ENCODE measurements around the gene RFC3. TPM values are rescaled to one million over a fixed set of nuclear protein-coding genes. Genes with fewer than 3 reads are reported as not detected.

RFC3 gene
- total RNA-seq, 1 donor from 2014 or later: 15.9 TPM

DNA sequence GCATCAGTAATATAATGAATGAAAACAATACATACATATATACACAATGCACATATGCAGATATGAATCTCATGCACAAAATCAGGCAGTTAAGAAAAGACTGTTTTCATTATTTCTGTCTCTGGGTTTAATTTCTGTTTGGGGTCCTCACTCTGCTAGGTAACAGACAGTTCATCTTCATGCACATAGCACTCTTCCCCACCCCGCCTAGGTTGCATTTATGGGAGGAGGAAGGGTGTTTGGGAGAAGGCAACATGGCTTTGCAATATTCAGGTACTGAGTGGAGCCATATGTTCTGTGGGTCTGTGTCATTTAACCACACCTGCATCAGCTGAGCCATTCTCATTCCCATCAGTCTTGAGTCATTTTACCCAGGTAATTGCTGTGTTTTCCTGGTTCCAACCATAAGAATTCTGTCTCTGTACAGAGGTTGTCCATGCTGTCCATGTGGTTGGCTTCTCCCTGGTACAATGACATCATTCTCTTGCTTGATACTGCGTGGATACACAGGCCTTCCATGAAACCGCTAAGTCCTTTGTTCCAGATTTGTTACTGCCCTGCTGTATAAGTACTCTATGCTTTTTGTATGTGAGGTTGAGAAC is 45.3 kb downstream of the RFC3 start:
- FAIRE-seq: no peak
- DNase-seq (ENCODE audit: low spot score in 2 of 2): no peak

DNA sequence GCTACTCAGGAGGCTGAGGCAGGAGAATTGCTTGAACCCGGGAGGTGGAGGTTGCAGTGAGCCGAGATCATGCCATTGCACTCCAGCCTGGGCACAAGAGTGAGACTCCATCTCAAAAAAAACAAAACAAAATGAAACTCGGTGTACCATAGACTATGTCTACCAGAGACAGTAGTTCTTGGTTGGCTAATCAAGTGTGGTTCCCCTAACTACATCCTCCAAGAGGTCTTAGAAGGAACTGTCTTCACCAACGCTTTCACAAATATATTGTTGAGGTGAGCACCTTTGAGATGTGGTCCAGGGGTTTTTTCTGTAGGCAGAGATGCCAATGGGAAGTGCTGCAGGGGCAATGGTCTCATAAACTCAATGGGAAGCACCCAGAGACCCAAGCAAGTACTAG is 48.0 kb downstream of the RFC3 start:
- DNase-seq (ENCODE audit: low spot score in 2 of 2): no peak
- no peak for FAIRE-seq

DNA sequence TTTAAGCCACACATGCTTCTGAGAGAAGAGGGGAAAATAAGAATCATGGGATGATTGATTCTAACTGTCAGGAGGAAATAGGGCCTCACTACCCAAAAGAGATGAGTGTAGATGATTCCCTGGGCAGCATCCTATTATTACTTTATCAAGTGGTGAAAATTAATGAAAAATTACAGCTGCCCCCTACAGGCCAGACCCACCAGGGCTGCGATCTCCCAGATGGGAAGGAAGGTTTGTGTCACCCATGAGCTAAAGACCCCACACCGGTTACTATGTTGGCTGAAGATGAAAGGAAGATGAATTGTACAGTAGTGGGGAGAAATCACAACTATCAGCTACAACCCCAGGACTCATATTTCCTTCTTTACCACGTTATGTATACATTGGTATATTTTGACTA is 49.5 kb downstream of the RFC3 start:
- DNase-seq (ENCODE audit: low spot score in 2 of 2): no peak
- FAIRE-seq: no peak

DNA sequence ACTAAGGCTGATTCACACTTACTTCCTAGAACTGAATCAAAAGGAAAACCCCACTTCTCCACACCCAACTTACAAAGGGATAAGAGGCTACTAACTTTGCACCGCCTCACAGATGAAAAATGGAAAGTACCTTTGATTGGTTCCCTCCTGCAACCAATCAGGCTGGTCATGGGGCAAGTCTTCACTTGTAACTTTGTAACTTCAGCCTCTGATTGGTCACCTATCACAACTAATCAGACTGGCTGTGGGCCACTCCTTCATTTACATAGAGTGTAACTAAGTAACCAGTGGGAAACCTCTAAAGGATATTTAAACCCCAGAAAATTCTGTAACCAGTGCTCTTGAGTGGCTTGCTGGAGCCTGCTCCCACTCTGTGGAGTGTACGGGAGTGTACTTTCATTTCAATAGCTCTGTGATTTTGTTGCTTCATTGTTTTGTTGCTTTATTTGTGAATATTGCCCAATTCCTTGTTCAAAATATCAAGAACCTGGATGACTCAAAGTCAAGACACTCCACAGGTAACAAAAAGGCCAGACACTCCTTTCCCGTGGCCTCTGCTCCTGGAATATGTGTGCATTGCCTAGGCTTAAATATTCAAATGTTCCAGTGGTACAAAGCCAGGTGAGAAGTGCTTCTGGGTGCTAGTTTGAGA is 50.5 kb downstream of the RFC3 start:
- no peak for DNase-seq (ENCODE audit: low spot score in 2 of 2)
- no peak for FAIRE-seq

DNA sequence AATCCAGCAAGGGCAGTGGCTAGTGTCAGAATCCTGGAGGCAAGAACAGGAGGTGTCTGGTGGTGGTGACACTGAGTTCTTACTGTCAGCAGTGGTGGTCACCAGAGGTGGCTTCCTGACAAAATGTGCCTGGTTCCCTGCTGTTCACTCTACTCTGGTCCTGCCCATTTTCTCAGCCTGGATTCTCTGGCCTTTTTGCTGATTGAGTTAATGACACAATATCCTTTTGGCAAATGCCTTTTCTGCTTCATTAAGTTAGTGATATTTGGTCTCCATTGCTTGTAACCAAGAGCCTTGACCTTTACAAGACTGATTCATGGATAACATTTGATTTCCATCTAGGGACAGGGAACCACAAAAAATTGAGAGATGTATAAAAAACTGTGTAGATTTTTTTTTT is 51.1 kb downstream of the RFC3 start:
- FAIRE-seq (no peak), DNase-seq (ENCODE audit: low spot score in 2 of 2) (no peak)

DNA sequence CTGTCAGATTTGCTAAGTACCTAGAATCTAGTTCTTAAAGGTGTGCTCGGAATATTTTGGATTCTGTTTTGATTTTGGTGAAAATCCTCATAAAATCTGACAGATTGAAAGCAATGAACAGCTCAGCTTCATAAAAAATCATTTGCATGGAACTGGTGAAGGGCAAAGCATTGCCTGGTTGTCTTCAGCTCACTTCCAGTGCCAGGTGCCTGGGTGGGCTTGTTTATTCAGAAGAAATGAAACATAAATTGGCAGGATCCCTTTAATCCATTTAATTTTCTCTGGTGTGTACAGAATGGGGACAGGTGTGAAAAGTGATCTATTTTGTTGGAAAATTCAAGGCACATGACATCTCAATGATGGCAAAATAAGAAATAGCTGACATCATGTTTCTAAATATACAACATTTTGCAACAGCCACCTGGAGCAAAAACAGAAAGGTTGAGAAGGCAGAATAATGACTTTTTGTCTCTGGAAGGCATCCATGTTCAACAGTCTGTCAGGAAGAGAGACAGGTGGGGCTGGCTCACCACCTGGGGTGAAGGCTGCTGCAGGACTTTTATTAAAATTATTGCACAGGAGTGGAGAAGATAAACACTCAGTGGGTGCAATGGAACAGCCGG is 52.2 kb downstream of the RFC3 start:
- DNase-seq (ENCODE audit: low spot score in 2 of 2) (no peak), FAIRE-seq (no peak)

DNA sequence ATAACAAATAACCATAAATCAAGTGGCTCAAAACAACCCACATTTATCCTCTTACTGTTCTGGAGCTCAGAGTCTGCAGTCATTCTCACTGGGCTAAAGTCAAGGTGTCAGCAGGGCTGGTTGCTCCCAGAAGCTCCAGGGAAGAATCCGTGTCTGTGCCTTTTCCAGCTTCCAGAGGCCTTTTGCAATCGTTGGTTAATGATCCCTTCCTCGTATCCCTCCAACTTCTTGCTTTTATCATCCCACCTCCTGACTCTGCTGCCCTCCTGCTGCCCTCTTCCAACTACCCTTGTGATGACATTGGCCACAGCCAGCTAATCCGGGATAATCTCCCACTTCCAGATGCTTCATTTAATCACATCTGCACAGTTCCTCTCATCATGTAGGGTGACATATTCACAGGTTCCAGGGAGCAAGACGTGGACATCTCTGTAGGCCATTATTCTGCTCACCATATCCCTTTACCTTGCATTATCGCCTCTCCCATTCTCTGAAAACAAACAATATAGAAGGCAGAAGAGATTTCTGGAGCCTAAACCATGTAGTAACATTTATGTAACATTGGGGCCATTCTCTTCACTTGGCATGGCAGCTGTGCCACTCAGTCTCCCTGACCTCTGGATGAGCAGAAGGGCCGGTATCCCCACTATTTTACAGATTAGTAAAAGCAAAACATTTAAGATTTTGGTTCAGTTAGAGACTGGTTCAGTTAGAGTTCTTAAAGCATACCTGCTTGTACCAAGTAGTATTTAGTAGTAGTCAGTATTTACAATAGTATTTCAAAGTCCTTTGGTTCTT is 53.5 kb downstream of the RFC3 start:
- FAIRE-seq (no peak), DNase-seq (ENCODE audit: low spot score in 2 of 2) (no peak)

DNA sequence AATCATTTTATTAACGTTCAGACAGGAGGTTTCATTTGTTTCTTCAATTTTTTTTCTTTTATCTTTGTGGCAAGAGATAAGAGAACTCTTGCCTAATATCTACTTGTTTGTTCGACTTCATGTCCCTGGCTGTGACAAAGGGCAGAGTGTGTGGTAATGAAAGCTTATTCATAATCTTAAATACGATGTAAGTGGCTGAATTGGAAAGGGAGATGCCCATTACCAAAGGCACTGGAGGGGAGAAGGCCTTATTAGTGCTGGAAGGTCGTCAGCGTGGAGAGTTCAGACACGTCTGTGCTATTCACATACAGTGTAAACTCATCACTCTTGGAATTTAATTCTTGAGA is 54.0 kb downstream of the RFC3 start:
- no peak for FAIRE-seq
- no peak for DNase-seq (ENCODE audit: low spot score in 2 of 2)

DNA sequence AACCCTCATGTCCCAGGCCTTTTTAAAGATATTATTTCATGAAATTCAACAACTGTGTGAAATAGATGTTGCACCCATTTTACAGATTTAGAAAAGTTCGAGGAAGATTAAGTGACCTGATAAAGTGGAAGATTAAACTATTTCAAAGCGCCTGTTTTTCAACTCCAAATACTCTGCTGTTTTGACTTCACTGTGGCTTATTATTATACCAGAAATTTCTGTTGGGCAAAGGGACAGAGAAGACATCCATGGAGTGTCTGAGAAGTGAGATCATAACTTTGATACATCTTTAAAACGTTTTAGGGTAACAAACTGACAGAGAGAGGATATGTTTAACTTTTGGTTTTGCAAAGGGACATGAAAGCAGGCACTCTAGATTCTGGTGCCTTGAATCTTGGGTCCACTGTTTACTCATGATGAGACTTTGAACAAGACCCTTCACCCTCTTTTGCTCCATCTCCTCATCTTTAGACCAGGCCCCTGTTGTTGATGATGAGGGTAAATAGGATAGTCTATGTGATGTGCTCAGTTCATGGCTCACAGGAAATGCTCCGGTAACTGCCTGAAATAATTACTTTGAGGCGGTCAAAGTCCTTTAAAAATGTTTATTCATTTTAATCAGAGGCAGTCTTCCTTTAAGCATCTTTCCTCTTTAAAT is 55.4 kb downstream of the RFC3 start:
- DNase-seq (ENCODE audit: low spot score in 2 of 2) (no peak), FAIRE-seq (no peak)

DNA sequence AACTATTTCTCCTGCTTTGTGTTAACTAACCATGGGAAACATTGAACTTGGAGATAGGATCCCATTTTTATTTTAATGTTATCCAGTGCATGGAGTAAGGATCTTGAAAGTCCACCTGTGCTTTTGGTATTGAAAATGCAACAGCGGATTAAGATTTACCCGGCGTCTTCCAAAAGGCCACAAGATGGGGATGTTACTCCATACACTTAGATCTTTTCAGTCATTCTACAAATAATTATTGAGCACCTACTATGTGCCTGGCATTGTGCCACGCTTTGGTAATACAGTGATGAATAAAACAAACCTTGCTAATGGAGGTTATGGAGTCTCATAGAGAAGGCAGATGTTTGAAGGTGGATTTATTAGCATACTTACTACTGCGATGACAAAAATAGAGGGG is 56.9 kb downstream of the RFC3 start:
- FAIRE-seq (no peak), DNase-seq (ENCODE audit: low spot score in 2 of 2) (no peak)

DNA sequence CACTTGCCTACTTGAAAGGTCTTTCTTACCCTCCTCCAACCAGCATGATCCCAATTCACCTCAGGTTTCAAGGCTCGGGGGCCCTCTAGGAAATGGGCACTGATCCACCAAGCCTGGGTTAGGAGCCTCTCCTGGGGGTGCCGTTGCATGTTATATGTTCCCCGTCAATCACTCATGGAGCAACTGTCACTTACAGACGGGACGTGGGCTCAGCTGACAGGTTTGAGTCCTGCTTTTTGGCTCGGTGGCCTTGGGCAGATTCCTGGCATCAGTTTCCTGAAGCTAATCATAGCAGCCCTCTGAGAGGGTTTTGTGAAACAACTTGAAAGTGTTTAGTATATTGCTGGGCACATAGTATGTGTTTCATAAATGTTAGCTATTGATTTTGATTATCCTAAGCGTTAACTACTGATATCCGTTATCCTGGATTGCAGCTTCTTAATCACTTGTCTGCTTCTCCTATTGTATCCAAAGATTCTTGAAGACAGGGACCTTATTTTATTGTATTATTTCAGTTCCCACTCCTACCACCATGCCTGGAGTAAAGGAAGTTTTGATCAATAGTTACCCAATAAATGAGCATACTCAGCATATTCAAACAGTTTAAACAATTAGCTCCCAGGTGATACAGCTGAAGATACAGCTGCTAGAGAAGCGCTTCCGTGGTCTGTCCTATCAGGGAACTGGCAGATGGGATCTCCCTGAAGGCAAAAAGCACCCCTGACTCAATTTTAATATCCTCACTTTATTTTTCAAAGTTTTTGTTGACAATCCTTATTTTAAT is 57.9 kb downstream of the RFC3 start:
- no peak for FAIRE-seq
- DNase-seq (ENCODE audit: low spot score in 2 of 2): no peak

DNA sequence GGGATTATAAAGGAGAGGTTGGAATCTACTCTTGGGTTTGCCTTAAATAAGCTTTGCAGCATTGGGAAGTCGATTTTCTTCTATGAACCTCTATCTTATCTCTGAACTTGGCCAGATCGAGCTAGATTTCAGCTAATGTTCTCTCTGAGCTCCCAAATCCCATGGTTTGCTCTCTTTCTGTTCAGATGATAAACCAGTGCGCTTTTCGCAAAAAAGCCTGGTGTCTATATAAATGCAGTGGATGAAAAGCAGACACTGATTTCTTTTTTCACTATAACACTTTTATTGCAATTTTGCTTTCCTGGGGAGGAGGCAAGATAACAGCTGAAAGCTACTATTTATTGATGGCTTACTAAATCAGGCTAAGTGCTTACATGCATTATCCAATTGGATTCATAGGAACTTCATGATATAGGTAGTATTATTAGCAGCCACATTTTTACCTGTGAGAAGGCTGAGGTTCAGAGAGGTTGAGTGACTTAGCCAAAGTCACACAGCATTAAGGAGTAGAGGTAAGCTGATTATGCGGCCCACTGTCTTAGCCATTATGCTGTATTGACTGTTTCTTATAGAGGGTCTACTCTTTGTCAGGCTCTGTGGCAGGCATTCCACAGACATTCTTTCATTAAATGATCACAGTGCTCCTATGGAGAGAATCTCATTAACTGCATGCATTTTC is 58.9 kb downstream of the RFC3 start:
- no peak for DNase-seq (ENCODE audit: low spot score in 2 of 2)
- FAIRE-seq: no peak

DNA sequence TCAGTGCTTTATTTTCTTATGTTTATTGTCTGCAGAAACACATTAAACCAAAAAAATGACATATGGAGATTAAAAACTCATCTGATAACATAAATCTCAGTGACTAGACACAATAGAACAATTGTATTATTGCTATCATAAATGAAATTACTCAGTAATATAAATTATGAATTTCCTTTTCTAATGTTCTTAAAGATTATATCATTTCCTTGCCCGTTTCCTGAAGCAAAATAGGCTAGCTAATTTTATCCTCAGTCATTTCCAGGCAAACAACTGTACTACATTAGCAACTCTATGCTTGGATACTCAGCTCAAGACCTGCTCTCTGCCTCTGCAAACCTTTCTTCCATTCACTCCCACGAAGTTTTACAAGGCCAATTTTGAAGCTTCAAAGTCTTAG is 61.2 kb downstream of the RFC3 start:
- no peak for DNase-seq (ENCODE audit: low spot score in 2 of 2)
- no peak for FAIRE-seq

DNA sequence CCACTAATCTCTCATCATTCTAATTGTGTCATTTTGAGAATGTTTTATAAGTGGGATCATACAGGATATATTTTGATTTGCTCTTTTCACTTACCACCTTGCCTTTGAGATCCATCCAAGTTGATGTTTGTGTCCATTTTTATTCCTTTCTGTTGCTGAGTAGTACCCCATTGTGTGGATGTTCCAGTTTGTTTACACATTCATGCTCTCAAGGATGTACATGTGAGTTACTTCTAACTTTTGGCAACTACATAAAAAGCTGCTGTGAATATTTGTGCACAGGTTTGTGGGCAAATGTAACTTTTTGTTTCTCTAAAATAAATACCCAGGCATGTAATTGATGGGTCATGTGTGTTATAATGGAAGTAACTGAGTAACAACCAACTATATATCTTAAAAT is 64.9 kb downstream of the RFC3 start:
- no peak for FAIRE-seq
- no peak for DNase-seq (ENCODE audit: low spot score in 2 of 2)

DNA sequence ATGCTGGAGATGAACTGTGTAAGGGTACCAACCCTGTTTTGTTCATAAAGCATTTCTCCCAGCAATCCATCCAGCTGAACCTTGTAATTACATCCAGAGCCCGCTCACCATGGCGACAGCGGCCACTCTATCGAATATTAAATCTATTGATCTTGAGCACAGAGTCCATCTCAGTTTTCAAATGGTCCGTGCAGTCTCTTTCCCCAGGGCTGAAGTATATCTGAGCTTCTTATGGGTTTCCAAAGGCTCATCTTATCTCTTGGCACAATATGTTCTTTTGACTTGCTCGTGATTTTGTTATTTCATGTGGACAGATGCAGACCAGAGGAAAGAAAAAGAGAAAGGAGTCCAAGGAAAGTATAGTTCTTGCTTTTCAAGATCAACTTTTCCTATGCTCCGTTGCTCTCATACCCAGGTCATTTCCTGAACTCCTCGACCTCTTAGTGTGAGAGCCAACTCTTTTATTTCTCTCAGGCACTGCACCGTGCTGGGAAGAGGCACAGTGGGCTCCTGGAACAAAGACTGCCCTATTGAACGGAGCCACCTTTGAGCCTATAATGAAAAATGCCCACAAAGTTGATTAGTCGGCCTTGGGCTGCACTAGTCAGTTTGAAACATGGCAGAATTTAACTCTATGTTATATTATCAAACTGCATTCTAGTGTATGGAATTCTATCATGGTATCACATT is 66.7 kb downstream of the RFC3 start:
- DNase-seq (ENCODE audit: low spot score in 2 of 2): no peak

More for the DNA sequence above, 66.7 kb downstream of the RFC3 start:
- FAIRE-seq: no peak

Data from frontal cortex (tissue), 4 donors.